ENCODE results near the gene RNF114. TPM values are rescaled to one million over a fixed set of nuclear protein-coding genes. Genes with fewer than 3 reads are reported as not detected.
"Not testable (repeated sequence)": the region's sequence is repeated elsewhere in the genome, so short reads cannot be mapped to it uniquely, and the experiment has no call there.

RNF114 gene
- total RNA-seq, 1 donor from 2014 or later = 33.2 TPM

DNA sequence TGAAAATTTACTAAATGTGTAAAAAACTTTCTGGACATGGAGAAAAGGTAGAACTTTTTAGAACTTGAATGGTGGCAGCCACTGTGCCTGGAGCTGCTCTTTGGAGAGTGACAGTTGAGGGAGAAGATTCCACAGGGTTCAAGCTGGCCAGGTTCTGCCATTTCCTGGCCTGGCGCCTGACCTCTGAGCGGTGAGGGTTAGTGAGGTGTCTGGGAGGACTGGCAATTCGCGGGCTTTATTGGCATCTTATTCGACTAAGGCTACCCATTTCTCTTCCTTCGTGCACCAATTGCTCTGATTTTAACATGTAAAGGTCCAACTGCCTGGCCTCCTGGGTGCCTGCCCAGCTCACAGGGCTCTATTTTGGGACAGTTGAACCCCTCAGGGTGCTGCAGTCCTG, 49.0 kb downstream of the RNF114 start:
- no peak for DNase-seq (ENCODE audit: low spot score)

DNA sequence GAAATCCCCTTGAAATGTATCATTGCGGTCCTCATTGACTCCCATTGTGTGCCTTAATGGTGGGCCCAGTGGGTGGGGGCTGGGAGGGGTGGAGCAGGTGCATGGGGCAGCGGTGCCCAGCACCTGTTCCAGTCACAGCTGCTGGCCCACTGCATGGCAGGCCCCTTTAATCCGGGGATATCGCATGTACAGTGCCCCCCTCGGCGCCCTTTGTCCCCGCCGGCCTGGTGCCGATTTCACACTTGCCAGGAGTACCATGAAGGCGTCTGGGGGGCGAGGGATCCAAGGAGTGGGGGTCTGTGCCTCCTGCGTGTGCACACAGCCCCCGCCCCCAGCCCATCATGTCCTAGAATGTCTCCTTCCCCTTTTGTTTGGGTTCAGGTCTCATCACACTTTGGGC, 49.4 kb downstream of the RNF114 start:
- DNase-seq (ENCODE audit: low spot score) = no peak

- no peak for DNase-seq (ENCODE audit: low spot score)
Measured at GRCh38 chr20:49986049-49986448, 49.9 kb downstream of the RNF114 start.

DNA sequence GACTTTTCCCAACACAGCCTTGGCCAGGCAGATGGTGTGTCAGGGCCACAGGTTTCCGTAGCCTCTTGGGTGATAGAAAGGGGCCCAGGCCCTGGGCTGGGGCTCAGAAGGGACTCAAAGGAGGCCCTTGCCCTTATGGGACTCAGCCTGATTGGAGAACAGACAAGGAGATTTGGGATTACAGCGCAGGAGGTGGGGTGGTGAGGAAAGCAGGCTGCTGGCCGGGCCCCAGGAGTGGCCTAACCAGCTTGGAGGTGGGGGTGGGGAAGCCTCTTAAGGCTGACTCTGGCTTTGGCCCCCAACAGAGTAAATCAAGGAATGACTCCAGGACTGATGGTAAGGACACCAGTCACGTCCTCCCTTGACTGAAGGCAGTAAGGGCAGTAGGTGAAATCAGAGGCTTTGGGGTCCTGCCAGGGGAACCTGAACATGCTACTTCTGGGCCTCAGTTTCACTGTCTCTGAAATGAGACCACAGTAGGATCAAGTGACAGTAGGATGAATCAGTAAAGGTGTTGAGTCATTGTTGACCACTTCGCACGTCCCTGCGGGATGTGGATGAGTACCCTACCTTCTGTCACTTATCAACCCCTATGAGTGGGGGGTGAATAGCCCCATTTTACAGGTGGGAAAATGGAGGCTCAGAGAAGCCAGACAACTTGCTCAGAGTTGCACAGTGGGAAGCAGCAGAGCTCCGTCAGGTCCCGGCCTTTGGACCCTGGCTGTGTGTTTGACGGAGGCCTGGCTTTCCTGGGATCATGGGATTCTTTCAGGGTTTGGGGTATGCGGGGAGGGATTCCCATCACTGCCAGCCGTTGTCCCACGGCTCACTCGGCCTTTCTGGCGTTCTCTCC, 51.0 kb downstream of the RNF114 start:
- peak; percentile 23 for DNase-seq (ENCODE audit: low spot score)

DNA sequence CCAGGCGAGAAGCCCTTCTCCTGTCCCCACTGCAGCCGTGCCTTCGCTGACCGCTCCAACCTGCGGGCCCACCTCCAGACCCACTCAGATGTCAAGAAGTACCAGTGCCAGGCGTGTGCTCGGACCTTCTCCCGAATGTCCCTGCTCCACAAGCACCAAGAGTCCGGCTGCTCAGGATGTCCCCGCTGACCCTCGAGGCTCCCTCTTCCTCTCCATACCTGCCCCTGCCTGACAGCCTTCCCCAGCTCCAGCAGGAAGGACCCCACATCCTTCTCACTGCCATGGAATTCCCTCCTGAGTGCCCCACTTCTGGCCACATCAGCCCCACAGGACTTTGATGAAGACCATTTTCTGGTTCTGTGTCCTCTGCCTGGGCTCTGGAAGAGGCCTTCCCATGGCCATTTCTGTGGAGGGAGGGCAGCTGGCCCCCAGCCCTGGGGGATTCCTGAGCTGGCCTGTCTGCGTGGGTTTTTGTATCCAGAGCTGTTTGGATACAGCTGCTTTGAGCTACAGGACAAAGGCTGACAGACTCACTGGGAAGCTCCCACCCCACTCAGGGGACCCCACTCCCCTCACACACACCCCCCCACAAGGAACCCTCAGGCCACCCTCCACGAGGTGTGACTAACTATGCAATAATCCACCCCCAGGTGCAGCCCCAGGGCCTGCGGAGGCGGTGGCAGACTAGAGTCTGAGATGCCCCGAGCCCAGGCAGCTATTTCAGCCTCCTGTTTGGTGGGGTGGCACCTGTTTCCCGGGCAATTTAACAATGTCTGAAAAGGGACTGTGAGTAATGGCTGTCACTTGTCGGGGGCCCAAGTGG, 51.9 kb downstream of the RNF114 start:
- no peak for DNase-seq (ENCODE audit: low spot score)

DNA sequence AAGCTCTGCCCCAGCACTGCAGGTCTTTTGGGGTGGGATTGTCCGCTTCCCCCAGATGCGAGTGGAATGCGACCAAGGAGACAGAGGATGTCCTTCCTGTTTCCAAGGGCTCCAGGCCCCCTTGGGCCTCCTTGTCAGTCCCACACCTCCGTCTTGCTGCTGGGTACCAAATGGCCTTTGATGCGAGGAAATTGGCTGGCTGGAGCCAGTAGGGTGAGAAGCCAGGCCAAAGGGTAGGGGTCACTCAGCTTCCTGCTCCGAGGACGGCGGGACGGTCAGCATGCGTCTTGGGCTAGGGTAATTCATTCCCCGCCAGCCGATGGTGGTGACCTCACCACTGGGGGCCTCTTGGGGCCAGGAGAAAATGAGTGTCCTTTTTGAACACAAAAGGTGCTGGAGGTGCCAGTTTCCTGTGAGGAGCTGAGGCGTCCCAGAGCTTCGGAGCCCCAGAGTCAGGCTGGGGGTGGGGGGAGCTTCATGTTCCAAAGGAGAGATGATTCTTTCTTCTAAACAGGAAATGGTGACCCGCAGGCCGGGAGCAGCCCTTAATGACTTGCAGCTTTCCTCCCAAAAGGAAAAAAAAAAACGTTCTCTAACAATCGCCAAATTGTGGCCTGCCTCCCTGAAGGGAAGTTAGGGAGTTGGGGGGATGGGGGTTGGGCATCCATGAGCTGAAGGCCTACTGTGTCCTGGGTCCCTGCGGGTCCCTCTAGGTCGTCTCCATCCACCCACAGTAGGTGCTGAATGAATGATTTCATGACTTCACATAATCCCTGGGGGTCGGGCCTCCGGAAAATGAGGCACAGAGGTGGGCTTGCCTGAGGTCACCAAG, 53.3 kb downstream of the RNF114 start:
- peak; percentile 41 for DNase-seq (ENCODE audit: low spot score)

DNA sequence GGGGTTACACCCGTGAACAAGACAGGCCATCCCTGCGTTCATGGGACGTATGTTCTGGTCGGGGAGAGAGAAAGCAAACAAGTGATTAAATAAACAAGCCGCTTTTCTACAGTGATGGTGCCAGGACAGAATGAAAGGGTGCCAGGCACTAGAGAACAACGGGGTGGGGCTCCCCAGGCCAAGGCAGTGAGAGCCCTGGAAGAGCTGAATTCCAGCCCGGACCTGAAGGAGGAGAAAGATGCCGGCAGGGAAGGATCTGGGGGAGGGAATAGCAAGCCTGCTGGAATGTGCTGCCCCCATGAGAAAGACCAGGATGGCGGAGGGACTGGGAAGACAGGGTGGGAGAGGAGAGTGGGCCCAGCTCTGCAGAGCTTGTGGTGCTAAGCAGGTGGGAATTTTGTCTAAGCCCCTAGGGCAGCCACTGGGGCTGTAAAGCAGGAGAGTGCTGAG, 54.1 kb downstream of the RNF114 start:
- DNase-seq (ENCODE audit: low spot score) = no peak

GRCh38 chr20:49993301-49993751, 57.1 kb downstream of the RNF114 start:
- DNase-seq (ENCODE audit: low spot score) = no peak

DNA sequence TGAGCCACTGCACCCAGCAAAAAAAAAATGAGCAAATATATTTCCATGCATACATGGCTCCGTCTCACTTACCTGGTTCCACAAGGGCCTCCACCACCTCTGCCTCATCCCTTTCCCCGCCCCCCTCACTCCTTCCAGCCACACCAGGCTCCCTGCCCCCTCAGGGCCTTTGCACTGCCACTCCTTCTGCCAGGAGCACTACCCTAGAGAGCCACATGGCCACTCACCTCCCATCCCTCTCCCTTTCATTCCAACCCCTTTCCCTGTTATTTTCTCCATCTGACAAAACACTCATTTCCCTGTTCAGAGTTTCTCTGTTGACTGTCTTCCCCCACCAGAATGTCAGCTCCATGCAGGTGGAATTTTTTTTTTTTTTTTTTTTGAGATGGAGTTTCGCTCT, 59.4 kb downstream of the RNF114 start:
- DNase-seq (ENCODE audit: low spot score) = no peak

- not testable (repeated sequence) for DNase-seq (ENCODE audit: low spot score)
Measured at GRCh38 chr20:49998478-49999188, 62.4 kb downstream of the RNF114 start.

- DNase-seq (ENCODE audit: low spot score) = no peak
Measured at GRCh38 chr20:49999329-49999728, 63.1 kb downstream of the RNF114 start.

DNA sequence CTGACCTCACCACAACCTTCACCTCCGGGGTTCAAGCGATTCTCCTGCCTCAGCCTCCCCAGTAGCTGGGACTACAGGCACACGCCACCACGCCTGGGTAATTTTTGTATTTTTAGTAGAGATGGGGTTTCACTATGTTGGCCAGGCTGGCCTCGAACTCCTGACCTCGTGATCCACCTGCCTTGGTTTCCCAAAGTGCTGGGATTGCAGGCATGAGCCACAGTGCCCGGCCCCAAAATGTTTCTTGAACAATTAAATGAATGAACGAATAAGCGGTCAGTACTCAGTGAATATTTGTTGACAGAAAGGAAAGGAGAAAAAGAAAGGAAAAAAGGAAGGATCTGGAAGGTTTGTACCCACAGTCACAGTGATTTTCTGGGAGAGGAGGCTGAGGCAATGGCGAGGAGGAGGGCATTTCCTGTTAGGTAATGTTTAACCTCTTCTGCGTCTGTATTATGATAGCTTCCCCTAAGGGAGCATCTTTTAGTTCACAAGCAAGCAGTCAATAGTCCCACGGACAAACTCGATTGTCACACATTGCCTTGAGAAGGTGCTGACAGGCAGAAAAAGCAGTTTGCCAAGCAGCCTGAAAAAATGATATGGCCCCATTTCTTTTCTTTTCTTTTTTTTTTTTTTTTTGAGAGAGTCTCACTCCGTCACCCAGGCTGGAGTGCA, 64.5 kb downstream of the RNF114 start:
- not testable (repeated sequence) for DNase-seq (ENCODE audit: low spot score)

GRCh38 chr20:50001784-50002311, 65.7 kb downstream of the RNF114 start:
- no peak for DNase-seq (ENCODE audit: low spot score)

DNA sequence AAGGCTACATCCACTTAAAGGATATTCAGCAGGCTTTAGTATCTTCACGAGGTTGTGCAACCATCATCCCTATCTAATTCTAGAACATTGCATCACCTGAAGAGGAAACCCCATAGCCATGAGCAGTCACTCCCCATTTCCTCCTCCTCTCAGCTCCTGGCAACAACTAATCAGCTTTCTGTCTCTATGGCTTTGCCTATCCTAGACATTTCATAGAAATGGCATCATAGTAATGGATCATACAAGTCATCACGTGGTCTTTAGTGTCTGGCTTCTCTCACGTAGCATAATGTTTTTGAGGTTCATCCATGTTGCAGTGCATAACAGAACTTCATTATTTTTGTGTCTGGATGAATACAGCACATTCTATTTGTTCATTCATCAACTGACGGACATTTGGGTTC, 67.1 kb downstream of the RNF114 start:
- DNase-seq (ENCODE audit: low spot score) = peak; percentile 86

Other genes starting within 250 kb of the RNF114 start
- gene B4GALT5, start 222.5 kb upstream of the RNF114 start, total RNA-seq (ENCODE audit: insufficient read depth, low replicate concordance) = 21.9 TPM
- gene SLC9A8, start 123.6 kb upstream of the RNF114 start, total RNA-seq (ENCODE audit: insufficient read depth, low replicate concordance) = 3.1 TPM
- 0.96 TPM for gene SPATA2, start 20.9 kb upstream of the RNF114 start, total RNA-seq (ENCODE audit: insufficient read depth, low replicate concordance)
- not detected for gene SNAI1, start 46.6 kb downstream of the RNF114 start, total RNA-seq (ENCODE audit: insufficient read depth, low replicate concordance)
- 15.2 TPM for gene UBE2V1, start 176.8 kb downstream of the RNF114 start, total RNA-seq (ENCODE audit: insufficient read depth, low replicate concordance)
- gene PEDS1, start 217.3 kb downstream of the RNF114 start, total RNA-seq (ENCODE audit: insufficient read depth, low replicate concordance) = 15.4 TPM

Measured in umbilical cord (tissue), 2 donors.